Keratinocyte (primary cell): Measurements from ENCODE around the gene YPEL4.

Source experiments
- EZH2 ChIP-seq: IDR thresholded peaks from one replicate; pipeline ENCODE4 v1.6.1; 2012; ENCODE audit warnings: inconsistent platforms, mild to moderate bottlenecking, low read length, moderate library complexity
- TF ChIP-seq, protein P1 (sequence below), 3 experiments: IDR thresholded peaks in 1 of 3; conservative IDR thresholded peaks in 1 of 3; optimal IDR thresholded peaks in 1 of 3; 2 replicates in 2 of 3; 3 replicates in 1 of 3; pipeline versions ENCODE3 to v1.5.1; 2011; ENCODE audit warnings: low read length in 3 of 3, mild to moderate bottlenecking in 3 of 3, moderate library complexity in 2 of 3, control low read depth in 1 of 3, inconsistent platforms in 1 of 3; ENCODE audit not compliant: insufficient read depth in 2 of 3; ENCODE audit errors: extremely low read depth in 1 of 3

DNA sequence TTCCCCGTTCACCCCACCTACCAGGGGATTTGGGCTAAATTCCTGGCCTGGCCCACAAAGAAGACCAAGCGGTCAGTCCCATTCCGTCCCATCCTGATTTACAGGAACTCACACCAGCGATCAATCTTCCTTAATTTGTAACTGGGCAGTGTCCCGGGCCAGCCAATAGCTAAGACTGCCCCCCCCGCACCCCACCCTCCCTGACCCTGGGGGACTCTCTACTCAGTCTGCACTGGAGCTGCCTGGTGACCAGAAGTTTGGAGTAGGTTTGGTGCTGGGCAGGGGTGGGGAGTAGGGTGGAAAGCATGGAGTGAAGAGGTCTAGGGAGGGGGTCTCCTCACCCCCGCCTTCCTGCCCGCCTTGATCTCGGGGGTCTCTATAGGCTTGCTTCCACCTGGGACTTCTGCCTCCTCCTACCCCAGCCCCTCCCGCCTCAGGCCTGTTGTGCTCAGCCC lies 52.2 kb downstream of the YPEL4 start, which contains the start of gene SERPING1:
- TF ChIP-seq EZH2: no peak
- TF ChIP-seq, protein P1, sequence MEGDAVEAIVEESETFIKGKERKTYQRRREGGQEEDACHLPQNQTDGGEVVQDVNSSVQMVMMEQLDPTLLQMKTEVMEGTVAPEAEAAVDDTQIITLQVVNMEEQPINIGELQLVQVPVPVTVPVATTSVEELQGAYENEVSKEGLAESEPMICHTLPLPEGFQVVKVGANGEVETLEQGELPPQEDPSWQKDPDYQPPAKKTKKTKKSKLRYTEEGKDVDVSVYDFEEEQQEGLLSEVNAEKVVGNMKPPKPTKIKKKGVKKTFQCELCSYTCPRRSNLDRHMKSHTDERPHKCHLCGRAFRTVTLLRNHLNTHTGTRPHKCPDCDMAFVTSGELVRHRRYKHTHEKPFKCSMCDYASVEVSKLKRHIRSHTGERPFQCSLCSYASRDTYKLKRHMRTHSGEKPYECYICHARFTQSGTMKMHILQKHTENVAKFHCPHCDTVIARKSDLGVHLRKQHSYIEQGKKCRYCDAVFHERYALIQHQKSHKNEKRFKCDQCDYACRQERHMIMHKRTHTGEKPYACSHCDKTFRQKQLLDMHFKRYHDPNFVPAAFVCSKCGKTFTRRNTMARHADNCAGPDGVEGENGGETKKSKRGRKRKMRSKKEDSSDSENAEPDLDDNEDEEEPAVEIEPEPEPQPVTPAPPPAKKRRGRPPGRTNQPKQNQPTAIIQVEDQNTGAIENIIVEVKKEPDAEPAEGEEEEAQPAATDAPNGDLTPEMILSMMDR (optimal IDR thresholded peaks at IDR 0.05 in 1 of 3, IDR thresholded peaks at IDR 0.05 in 1 of 3, conservative IDR thresholded peaks at IDR 0.05 in 1 of 3; ENCODE audit: extremely low read depth in 1 of 3, insufficient read depth in 2 of 3, low read length in 3 of 3): no peak
